IPS-15b (cell line): ENCODE results near the gene PLAA.

Experiments
- H3K27me3 ChIP-seq: one replicate; pipeline ENCODE4 v1.6.1; 2013; ENCODE audit warnings: low read length; ENCODE audit not compliant: control insufficient read depth, insufficient read depth
- H3K36me3 ChIP-seq: one replicate; pipeline ENCODE4 v1.6.1; 2013; ENCODE audit warnings: low read length; ENCODE audit not compliant: control insufficient read depth, insufficient read depth
- H3K4me1 ChIP-seq: one replicate; pipeline ENCODE4 v1.6.1; 2013; ENCODE audit warnings: mild to moderate bottlenecking, low read length; ENCODE audit not compliant: control insufficient read depth, insufficient read depth
- H3K4me3 ChIP-seq: one replicate; pipeline ENCODE4 v1.5.1; 2013; ENCODE audit warnings: low read depth, low read length
- H3K9ac ChIP-seq: one replicate; pipeline ENCODE4 v1.6.1; 2013; ENCODE audit warnings: low read depth, mild to moderate bottlenecking, low read length
- H3K9me3 ChIP-seq: one replicate; pipeline ENCODE4 v1.6.1; 2013; ENCODE audit warnings: mild to moderate bottlenecking, low read length; ENCODE audit not compliant: control insufficient read depth, insufficient read depth

Gene PLAA

DNA sequence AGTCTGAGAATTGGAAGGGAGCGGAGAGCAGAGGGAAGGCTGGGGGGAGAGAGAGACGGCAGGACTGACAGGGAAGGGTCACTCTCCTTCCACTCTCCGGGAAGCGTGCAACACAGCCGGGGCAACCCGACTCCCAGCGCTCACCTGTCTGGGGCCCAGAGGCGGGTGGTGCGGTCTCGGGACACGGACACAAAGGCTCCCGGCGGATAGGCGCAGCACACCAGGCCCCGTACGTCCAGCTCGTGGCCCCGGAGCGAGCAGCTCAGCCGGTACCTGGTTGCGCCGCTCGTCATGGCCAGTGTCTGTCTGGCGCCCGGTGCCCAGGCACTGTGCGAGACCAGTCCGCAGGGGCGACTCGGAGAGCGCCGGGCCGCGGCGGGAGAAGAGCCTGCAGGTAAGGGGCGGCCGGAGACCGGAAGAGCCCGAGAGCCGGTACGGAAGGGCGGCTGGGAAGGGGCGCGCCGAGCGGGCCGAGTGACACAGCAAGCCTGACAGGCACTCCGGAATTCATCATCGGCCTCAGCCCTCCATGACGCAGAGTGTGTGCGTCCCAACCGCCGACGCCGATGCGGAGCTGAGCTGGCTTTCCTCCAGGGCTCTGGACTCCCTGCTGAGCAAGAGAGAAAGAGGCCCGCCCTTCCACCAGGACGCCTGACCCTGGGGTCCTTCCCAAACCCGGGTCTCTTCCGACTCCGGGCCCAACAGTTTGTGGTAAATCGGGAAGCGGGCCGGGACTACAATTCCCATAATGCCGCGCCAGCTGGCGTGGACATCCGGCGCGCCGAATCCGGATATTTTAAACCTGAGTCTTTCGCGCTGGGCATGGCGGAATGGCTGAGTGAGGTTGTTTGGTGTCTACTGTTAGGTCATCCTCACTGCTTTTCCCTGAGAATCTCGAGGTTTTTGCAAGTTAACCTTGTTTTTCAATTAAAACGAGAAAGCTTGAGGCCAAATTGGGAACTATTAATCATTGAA, at the start of gene PLAA:
Gene PLAA, minus strand, starts transcription at position 490 of the 975 bp plus-strand sequence. Its CDS starts 197 bp downstream, at position 293.
- peaks cover 3% of the 10 kb centered on the region for H3K4me1 ChIP-seq
- peak within 1 kb of the TSS; percentile 95 for H3K4me3 ChIP-seq

DNA sequence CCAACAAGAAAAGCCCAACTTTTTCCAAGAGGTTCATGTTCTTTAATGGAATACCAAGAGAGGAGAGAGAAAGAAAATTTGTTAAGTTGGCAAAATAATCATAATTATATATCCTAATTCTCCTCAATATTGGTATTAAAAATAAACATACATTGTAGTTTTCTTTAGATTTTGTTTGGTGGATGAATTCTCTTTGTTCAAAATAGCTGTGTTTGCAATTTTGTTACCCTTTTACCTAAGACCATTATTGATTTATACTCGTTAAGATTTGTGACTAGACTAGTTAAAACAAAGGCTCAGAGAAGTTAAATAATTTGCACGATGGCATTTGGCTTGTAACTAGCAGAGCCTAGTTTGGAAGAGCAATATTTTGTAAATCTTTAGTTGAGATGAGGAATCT, 48.8 kb upstream of the PLAA start:
- Histone ChIP-seq H3K9ac (no peak overlapping the region), H3K9me3 (no peaks in the 10 kb centered on the region), H3K4me1 (no peaks in the 10 kb centered on the region), H3K4me3 (no peak overlapping the region), H3K27me3 (no peaks in the 10 kb centered on the region), H3K36me3 (no peaks in the 10 kb centered on the region)

More for the DNA sequence above, at the start of gene PLAA:
- H3K9ac ChIP-seq, result peak within 1 kb of the TSS; percentile 98
- H3K36me3 ChIP-seq, result no peaks in the 10 kb centered on the region
- H3K9me3 ChIP-seq, result no peaks in the 10 kb centered on the region
- no peaks in the 10 kb centered on the region for H3K27me3 ChIP-seq

DNA sequence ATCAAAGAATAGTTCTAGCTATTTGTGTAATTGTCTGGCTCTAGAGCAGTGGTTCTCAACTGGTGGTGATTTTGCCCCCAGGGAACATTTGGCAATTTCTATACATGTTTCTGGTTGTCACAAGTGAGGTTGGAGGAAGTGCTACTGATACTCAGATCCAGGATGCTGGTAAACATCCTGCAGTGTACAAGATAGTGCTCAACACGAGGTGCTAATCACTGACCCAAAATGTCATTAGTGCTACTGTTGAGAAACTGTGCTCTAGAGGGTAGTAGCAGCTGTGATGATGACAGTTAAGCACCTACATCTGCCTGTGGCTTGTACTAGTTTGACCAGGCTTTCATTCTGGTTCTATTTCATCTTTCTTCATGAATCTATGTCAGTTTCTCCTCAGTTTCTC, 36.3 kb upstream of the PLAA start:
- H3K4me1 ChIP-seq, result no peaks in the 10 kb centered on the region
- H3K9ac ChIP-seq, result no peak overlapping the region
- H3K36me3 ChIP-seq, result no peaks in the 10 kb centered on the region
- H3K4me3 ChIP-seq, result no peak overlapping the region
- no peaks in the 10 kb centered on the region for H3K27me3 ChIP-seq
- no peaks in the 10 kb centered on the region for H3K9me3 ChIP-seq

DNA sequence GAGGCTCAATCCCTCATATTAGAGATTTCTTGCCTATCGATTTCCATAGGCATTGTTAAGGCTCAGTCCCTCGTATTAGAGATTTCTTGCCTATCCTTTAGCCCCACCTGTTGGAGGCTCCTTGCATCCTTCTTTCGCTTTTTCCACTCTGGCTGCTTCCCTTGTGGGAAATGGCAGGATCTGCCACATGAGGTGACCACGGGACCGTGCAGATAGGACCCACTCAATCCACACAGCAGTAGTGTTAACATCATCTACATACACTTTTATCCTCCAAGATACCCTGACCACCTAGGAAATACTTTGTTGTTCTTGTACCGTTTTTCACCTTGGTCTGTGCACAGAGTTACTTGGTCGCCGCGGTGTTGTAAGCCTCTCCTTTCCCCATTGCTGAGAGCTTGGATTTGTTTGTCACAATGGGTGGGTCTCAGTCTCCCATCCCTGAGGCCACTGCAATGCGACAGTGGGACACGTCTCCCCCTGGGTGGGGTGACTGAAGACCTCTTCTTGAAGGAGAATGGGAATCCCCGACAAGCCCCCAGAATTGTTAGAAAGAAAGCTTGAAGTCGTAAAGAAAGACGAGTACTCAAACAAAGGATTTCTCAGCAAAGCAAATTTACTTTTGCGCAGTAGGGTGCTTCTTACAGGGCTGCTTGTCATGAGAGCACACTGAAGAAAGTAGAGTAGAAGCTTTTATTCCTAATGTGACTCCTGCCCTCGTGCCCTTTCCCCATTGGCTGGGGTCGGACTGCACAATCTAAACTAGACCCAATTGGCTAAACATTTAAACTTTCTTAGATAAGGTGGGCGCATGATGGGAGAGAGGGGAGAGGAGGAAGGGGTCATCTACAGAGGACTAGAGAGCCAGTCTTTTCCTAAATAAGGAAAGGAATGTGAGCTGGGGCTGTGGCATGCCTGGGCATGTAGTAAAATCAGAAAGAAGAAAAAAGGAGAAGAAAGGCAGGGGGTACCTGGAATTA, 29.0 kb upstream of the PLAA start:
- Histone ChIP-seq H3K9me3 (no peaks in the 10 kb centered on the region), H3K4me3 (no peak overlapping the region), H3K27me3 (no peaks in the 10 kb centered on the region), H3K36me3 (no peaks in the 10 kb centered on the region), H3K4me1 (peaks cover 9% of the 10 kb centered on the region), H3K9ac (peak overlapping the region; percentile 62)

DNA sequence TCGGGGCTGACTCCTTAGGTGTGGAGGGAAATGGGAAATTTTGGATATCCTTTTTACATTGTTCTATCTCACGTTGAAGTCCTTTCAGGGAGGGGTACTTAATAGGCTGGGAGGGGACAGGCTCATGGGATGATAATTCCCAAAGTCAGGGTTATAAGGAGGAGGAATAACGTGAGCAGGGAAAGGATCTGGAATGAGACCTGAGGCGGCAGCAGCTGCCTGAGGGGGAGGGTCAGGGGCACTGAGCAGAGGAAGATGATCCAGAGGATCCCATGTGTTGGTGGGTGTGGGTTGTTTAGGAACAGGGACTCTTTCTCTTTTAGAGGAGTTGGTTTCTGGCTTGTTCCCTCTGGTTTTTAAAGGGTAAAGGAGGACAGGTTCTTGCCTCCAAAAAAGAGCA, 27.9 kb upstream of the PLAA start:
- no peaks in the 10 kb centered on the region for H3K27me3 ChIP-seq
- H3K36me3 ChIP-seq, result no peaks in the 10 kb centered on the region
- H3K9me3 ChIP-seq, result no peaks in the 10 kb centered on the region
- peaks cover 9% of the 10 kb centered on the region for H3K4me1 ChIP-seq
- no peak overlapping the region for H3K9ac ChIP-seq
- H3K4me3 ChIP-seq, result no peak overlapping the region

DNA sequence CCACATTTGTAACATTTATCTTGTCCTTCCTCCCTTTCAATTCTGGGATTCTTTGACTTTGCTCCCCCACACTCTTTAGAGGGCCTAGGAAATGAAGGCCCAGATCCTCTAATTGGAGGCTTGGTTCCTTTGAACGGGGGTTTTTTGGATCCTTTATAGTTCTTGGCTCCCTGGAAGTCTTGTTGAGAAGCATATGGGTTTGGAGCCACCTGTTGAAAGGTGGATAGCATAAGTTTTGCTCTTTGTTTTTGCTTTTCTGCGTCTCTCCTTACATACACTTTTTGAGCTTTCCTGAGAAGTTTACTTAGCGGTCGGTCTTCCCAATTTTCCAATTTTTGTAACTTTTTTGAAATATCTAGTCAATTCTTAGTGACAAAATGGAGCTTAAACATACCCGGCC, 26.9 kb upstream of the PLAA start:
- H3K4me3 ChIP-seq, result no peak overlapping the region
- no peak overlapping the region for H3K9ac ChIP-seq
- H3K36me3 ChIP-seq, result no peaks in the 10 kb centered on the region
- H3K4me1 ChIP-seq, result peaks cover 9% of the 10 kb centered on the region
- H3K27me3 ChIP-seq, result no peaks in the 10 kb centered on the region
- H3K9me3 ChIP-seq, result no peaks in the 10 kb centered on the region

DNA sequence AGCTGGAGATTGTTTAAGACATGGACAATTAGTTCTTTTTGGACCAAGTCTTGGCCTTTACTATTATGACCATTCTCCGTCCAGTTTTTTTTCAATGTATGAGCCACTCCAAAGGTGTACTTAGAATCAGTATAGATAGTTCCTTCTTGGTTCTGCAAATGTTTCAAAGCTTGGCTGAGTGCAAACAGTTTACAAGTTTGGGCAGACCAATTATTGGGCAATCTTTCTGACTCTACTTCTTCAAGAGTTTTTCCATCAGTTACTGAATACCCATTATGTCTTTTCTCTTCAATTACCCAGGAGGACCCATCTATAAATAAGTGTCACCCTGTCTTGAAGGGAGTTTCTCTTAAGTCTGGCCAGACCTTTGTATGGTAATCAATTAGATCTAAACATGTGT, 24.7 kb upstream of the PLAA start:
- no peak overlapping the region for H3K9ac ChIP-seq
- no peaks in the 10 kb centered on the region for H3K36me3 ChIP-seq

DNA sequence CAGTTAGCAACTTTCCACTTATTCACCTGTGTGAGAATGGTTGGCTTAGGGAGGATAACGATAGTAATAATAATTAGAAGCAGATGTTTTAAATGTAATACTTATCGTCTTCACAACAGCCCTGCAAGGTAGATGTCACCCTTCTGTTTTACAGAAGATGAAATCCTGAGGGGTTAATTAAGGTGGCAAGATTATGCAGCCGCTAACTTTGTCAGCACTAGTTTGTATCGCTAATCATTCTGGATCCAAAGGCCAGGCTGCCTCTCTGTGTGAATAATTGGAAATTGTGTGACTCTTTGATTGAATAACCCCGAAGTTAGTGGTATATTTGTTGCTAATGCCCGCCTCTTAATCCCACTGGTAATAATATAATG, 9.8 kb upstream of the PLAA start:
- peak overlapping the region; percentile 82 for H3K4me3 ChIP-seq
- peak overlapping the region; percentile 68 for H3K9ac ChIP-seq

More for the DNA sequence above, 24.7 kb upstream of the PLAA start:
- Histone ChIP-seq H3K9me3 (no peaks in the 10 kb centered on the region), H3K4me3 (no peak overlapping the region), H3K27me3 (no peaks in the 10 kb centered on the region), H3K4me1 (peaks cover 9% of the 10 kb centered on the region)

DNA sequence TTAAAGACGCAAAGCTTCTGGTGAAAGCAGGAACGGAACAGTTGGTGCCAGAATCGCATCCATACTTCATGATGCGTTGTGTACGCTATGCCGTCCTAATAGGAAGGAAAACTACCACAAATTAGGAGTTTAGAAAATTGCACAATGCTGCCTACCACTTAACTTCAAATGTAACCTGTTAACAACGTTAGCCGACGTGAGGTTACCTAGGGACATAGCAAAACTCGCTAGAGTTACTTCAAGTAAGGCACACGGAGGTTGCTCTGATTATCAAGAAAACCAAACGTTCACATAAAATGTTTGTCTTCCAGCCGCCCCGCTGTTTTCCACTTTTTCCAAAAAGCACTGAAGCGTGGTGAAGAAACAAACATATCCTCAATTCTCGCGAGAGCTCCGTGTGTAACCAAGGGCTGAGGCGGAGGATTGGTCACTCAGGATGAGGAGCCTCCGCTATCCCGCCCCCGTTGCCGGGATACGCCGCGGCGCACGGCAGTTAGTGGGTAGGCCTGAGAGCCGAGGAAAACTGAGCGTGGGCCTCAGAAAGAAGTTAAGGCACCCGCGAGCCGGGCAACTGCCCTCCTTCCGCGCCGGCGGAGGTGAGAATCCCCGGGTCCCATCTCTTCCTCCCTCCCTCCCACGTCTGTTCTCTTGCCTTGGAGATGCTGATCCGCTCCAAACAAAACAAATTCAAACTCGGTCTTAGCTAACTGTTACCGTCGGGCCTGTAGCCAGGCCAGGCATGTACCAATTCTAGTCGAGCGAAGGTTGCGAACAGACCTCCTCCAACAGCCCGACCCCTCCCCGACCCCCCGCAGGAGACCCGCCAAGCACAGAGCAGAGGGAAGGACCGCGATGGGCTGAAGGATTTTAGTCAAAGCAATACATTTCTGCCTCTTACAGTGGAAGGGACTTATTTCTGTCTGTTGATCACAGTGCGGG, 9.1 kb upstream of the PLAA start, which contains the start of gene IFT74:
Gene IFT74, plus strand, starts transcription at position 492 of the 939 bp plus-strand sequence. CDS start 5,556 bp downstream, outside the sequence.
- peak within 1 kb of the TSS; percentile 68 for H3K9ac ChIP-seq
- H3K9me3 ChIP-seq, result no peaks in the 10 kb centered on the region
- peaks cover 11% of the 10 kb centered on the region for H3K4me1 ChIP-seq
- peak within 1 kb of the TSS; percentile 82 for H3K4me3 ChIP-seq
- no peaks in the 10 kb centered on the region for H3K36me3 ChIP-seq
- H3K27me3 ChIP-seq, result no peaks in the 10 kb centered on the region

More for the DNA sequence above, 9.8 kb upstream of the PLAA start:
- peaks cover 11% of the 10 kb centered on the region for H3K4me1 ChIP-seq
- no peaks in the 10 kb centered on the region for H3K9me3 ChIP-seq
- H3K36me3 ChIP-seq, result no peaks in the 10 kb centered on the region
- H3K27me3 ChIP-seq, result no peaks in the 10 kb centered on the region

DNA sequence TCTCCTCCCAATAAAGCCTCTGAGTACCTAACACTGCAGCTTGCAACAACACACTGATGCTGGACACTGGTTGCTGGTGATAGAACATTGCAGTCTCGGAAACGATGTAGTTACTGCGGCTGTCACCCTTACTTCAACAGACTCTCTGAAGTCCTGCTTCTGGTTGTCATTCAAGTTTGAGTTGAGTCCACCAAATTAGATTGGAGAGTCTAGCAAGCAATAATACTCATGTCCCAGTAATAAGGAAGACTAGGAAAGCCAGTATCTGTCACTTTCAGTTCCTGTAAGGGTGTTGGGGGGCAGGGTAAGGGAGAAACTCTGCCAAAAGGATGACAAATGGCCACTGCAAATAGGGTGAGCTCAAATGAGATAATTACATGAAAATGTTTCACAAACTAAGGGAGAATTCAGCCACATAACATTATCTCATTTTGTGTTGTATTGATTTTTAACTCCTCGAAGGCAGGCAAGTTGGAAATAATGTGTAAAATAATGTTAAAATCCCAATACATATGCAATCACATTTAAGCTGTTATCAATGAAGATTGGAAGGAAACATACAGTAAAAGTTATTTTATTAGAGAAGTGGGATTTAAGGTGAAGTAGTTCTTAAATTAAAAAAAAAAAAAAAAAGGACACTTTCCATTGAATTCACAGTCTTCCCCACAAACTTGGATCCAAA, 8.3 kb upstream of the PLAA start:
- Histone ChIP-seq H3K36me3 (no peaks in the 10 kb centered on the region), H3K9ac (peak overlapping the region; percentile 68), H3K4me1 (peaks cover 11% of the 10 kb centered on the region), H3K4me3 (peak overlapping the region; percentile 82), H3K9me3 (no peaks in the 10 kb centered on the region), H3K27me3 (no peaks in the 10 kb centered on the region)
